Measurements from ENCODE around the gene EYA4.

EYA4 gene

DNA sequence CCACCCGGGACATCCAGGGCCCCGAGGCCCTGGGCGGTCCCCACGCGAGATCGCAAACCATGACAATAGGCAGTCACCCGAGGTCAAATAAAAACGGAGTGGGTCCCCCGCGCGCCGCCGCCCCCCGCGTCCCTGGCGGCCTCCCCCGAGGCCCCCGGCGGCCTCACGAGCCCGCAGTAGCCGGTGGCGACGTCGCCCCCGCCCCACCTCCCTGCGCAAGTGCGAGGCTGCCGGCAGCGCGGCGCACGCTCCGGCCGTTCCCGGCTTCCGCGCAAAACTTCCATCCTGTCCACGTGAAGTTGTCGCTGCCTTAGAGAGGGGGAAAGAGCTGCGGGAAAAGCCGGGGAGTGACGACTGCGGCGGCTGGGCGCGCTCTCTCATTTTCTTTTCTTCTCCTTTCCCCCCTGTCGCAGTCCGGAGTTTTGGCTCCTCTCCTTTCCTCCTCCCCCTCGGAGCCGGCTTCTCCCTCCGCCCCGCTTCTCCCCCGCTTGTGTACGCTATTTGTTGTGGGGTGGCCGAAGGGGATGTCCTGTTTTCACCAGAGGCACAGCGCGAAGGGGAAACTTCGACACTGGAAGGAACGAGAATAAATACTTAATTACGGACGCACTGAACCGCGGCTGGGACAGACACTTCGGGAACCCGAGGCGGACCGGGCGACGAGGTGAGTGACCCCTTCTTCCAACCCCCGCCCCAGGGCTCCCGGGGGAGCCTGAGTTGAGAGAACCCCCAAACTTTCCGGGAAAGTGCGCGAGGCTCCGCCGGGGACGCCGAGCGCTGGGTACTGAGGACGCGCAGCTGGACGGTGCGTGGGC is at the start of gene EYA4:
TSS of gene EYA4 (plus strand) at position 272 of the 815 bp plus-strand sequence. CDS start 33,424 bp downstream, outside the sequence.
- DNase-seq (ENCODE audit: low read depth) = no peak

DNA sequence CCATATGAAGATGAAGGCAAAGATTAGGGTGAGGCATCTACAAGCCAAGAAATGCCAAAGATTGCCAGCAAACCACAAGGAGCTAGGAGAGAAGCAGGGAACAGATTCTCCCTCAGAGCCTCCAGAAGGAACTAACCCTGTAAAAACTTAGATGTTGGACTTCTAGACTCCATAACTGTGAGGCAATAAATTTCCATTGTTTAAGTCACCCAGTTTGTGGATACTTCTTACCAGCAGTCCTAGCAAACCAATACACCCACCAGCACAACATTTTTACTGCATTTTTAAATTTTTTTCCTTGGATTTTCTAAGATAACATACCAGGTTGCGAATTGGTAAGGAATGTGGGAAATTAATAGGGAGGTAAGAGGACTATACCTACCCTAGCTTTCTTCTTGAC is 47.8 kb upstream of the EYA4 start:
- DNase-seq (ENCODE audit: low read depth) = no peak

DNA sequence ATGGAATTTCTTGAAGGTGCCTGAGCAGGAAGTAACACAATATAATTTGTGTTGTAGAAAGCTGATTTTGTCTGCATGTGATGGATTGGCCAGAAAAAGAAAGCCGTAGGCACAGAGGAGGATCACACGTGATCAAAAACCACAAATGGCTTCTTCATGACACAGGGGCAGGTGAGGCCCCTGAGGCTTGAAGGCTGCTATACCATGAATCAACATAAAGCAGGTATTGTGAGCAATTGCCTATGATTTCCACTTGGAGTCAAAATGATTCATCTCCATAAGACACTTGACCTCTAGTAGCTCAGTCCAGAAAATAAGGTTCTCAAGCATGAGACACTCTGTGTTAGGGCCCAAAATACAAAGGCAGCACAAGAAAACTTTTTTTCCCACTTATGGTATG is 42.4 kb upstream of the EYA4 start:
- no peak for DNase-seq (ENCODE audit: low read depth)

- DNase-seq (ENCODE audit: low read depth) = no peak
These were observed 39.9 kb upstream of the EYA4 start for GRCh38 chr6:133201231-133201630.

DNA sequence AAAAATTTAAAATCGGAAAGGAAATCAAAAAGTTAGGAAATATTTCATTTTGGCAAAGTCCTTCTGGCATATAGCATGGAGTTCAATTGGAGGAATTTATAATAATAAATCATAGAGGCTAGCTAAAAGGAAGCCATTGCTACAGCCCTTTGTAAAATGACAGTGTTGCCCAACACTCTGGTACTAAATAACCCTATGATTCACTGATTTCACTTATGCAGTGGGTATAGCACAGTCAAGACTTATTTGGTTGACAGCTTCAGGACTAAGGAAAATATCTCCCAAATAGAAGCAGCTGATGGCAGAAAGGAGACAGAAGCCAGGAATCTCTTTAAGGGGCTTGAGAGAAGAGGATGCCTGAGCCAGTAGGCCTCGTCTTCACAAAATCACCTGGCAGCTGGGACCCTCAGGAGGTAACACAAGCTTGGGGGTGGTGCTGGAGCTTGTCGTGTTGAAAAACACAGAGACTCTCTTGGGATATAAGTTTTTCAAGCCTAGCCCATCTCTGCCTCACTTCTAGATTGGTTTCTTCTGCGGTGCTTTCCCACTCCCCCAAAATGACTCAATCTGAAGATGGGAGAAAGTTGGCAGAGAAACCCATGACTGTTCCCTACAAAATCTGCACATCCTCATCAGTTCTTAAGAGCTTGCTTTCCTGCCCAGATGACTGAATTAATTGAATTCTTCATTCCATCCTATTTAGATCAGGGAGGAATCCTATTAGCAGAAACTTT is 38.4 kb upstream of the EYA4 start:
- DNase-seq (ENCODE audit: low read depth) = no peak

- DNase-seq (ENCODE audit: low read depth) = no peak
These were observed 37.8 kb upstream of the EYA4 start for GRCh38 chr6:133203344-133203697.

GRCh38 chr6:133205304-133205703 is 35.9 kb upstream of the EYA4 start:
- DNase-seq (ENCODE audit: low read depth) = no peak

DNA sequence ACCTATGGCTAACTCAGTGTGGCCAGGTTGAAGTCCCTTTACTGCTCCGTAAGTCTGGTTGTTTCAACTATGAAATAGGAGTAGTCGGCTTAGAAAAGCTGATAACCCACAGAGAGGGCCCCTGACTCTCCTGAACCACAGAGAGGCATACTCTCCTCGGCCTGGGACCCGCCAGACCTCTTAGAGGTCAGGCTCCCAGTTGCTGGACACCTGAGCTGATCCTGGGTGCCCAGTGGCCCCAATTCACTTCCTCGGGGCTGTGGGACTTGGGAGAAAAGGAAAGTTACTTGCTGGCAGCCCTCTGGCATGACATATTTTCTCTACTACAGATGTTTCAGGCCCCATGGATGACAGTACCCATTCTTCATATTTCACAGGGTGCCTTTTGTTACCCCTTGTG is 34.2 kb upstream of the EYA4 start:
- no peak for DNase-seq (ENCODE audit: low read depth)

GRCh38 chr6:133207754-133208153 is 33.4 kb upstream of the EYA4 start:
- no peak for DNase-seq (ENCODE audit: low read depth)

DNA sequence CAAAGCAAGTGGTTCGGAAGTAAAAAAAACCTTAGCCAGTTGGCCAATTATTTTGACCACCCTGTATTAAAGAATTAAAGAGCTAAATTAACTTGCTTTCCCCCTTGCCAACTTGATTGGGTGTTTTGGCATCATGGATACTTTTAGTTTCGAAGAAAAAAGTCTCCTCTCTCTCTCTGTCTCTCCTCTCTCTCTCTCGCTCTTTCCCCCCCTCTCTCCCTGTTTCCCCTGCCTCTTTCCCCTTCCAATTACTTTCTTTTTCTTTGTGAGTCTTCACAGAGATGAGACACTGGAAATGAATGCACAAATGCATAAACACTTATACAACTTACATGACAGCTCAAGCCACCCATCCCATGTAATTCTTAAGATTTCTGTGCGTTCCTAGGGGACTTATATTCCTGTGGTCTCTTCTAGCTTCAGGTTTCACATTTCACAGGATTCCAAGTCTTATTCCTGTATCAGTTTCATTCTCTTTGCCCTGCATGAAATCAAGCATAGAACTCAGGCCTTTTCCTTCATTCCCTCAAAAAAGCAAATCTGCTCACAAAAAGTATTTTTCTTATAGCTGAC is 32.9 kb upstream of the EYA4 start:
- no peak for DNase-seq (ENCODE audit: low read depth)

- no peak for DNase-seq (ENCODE audit: low read depth)
These were observed 26.9 kb upstream of the EYA4 start for GRCh38 chr6:133214267-133214666.

- no peak for DNase-seq (ENCODE audit: low read depth)
These were observed 22.3 kb upstream of the EYA4 start for GRCh38 chr6:133218852-133219251.

- DNase-seq (ENCODE audit: low read depth) = no peak
These were observed 17.6 kb upstream of the EYA4 start for GRCh38 chr6:133223452-133224029.

DNA sequence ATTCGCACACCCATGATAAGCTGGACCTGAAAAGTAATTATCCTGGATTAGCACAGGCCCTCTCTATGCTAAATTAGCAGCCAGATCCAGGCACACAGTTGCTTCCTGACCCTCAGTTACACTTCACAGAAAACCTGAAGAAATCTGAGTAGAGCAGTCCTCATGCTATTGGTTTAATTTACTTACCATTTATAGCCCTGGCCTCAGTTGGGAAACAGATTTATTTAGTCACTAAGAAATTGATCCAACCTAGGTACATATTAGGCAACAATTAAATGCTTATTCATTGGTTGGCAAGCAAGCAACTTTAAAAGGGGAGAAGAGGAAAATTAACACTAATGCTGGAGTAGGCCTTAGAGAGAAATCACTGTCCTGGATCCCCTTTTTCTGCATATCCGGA is 15.6 kb upstream of the EYA4 start:
- DNase-seq (ENCODE audit: low read depth) = no peak

DNA sequence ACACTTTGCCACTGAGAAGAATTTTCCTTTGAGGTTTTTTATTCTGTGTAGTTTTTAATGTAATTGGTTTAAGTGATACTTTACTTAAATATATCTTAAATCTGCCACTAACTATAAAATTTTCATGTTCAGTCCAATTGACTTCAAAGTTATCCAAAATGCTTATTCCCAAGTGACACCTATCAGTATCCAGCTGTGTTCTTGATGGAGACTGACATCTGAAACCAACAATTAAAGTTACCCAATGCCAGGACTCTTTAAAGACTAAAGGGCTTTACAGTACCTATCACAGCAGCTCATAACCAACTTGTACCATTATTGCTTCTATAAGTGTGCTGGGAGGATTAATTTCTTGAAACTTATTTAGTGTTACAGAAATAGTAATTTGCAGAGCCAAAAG is 13.8 kb upstream of the EYA4 start:
- DNase-seq (ENCODE audit: low read depth) = no peak

DNA sequence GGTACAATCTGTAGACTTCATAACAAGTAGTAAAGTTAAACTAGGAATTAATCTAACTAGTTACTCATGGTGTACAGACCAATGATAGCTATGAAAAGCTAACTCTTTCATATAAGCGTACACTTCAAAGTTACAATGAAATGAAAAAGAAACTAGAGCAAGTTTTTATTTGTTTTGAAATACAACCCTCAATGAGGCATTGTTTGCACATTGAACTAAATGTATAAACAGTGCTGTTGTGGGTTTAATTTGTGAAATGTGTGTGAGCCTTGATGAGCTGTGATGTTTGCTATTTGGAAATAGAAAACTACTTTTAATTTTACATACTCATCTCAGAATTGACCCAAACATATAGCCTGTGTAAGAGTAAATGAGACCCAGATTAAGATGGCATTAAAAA is 11.1 kb upstream of the EYA4 start:
- no peak for DNase-seq (ENCODE audit: low read depth)

GRCh38 chr6:133235221-133235620 is 5.9 kb upstream of the EYA4 start:
- DNase-seq (ENCODE audit: low read depth) = no peak

DNA sequence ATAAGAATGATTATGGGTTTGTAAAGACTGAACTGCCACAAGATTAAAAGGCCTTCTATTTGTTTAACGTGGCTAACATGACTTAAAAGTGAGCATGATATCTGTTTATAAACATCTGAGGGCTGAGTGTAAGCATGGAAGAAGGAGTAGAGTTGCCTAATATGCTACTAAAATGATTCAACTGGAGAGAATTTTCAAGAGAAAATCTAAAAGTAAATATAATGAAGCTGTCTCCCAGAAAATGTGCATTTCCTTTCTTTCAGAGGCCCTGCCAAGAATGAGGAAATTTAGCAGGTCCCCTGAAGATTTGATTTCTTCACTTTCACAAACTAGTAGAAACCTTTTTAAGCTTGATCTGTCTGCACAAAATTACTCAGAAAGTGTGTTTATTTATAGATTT is 4.2 kb upstream of the EYA4 start:
- DNase-seq (ENCODE audit: low read depth) = no peak

GRCh38 chr6:133240511-133241085 is 559 bp upstream of the EYA4 start:
- no peak for DNase-seq (ENCODE audit: low read depth)

- no peak for DNase-seq (ENCODE audit: low read depth)
These were observed 912 bp downstream of the EYA4 start for GRCh38 chr6:133241901-133242636.

DNA sequence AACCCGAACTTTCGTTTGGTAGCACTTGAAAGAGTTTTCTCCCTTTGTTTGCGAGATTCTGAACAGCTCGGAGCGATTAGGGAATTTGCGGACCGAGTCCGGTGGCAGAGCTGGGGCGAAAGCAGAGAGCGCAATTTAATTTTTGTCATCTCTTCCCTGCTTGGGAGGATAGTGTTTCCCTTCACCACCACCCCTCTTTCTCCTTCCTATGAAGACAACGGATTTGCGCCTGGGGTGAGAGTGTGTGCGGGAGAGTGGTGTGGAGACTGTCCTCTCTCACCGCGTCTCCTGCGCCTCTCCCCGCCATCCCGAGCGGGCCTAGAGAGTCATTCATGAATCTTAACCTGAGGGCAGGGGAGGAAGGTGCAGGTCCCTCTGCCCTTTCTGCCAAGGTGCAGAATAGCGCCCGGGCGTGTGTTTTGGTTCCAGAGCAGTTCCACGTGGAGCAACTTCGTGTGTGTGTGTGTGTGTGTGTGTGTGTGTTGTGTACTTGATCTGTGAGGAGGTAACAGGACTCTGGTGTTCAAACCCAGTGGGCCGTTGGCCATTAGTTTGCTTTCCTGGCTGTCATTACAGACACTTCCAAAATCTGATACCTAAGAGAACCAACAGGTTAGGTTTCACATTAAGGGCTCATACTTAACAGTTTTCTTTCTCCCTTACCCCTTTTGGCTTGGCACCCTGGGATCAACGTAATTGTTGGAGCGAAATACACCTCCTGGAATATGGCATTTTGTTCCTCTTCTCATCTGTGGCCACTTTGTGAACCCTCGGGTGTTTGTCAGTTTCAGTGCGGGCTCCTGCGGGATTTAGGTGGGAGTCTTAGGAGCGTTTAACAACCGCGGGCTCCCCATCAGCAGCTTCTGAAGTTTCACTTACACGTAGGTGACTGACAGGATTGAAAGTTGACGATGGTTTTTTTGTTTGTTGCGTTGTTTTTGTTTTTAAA is 1.8 kb downstream of the EYA4 start:
- no peak for DNase-seq (ENCODE audit: low read depth)

All from activated T-cell treated with anti-CD3 and anti-CD28 coated beads for 24 hours (primary cell).